Spleen (tissue), 11 donors: ENCODE results near the gene AKT1S1. TPM values are rescaled to one million over a fixed set of nuclear protein-coding genes. Genes with fewer than 3 reads are reported as not detected.
A peak's percentile ranks its signal among the peaks of the same experiment; 100 is the strongest.

Source experiments
- DNase-seq: peaks from one replicate; pipeline ENCODE4 v3.0.0-alpha.2; 2020
- H3K27ac ChIP-seq, 8 donors: fragments of 200-600 bp; sonication (generic) in 7 of 8; 1 replicate in 4 of 8; 2 replicates in 4 of 8; pipeline versions ENCODE4 v1.5.0 to v1.8.0; 2016 to 2021; ENCODE audit warnings: inconsistent platforms in 4 of 8, mild to moderate bottlenecking in 4 of 8, moderate library complexity in 1 of 8
- H3K27me3 ChIP-seq, 7 donors: fragments of 200-600 bp; sonication (generic) in 6 of 7; replicated peaks in 1 of 7; 1 replicate in 4 of 7; 2 replicates in 3 of 7; pipeline versions ENCODE4 v1.5.0 to v1.8.0; 2016 to 2021; ENCODE audit warnings: inconsistent platforms in 3 of 7, mild to moderate bottlenecking in 1 of 7
- H3K36me3 ChIP-seq, 6 donors: fragments of 200-600 bp; sonication (generic) in 5 of 6; 1 replicate in 4 of 6; 2 replicates in 2 of 6; pipeline versions ENCODE4 v1.5.0 to v1.8.0; 2016 to 2021; ENCODE audit warnings: inconsistent platforms in 2 of 6
- H3K4me1 ChIP-seq, 6 donors: fragments of 200-600 bp; sonication (generic) in 5 of 6; 1 replicate in 3 of 6; 2 replicates in 3 of 6; pipeline versions ENCODE4 v1.5.0 to v1.8.0; 2016 to 2021; ENCODE audit warnings: inconsistent platforms in 3 of 6
- H3K4me3 ChIP-seq, 8 donors: fragments of 200-600 bp; sonication (generic) in 7 of 8; 1 replicate in 4 of 8; 2 replicates in 4 of 8; pipeline versions ENCODE4 v1.5.0 to v1.8.0; 2016 to 2021; ENCODE audit warnings: inconsistent platforms in 4 of 8, mild to moderate bottlenecking in 4 of 8, moderate library complexity in 2 of 8
- H3K9me3 ChIP-seq, 8 donors: fragments of 200-600 bp; sonication (generic) in 7 of 8; 1 replicate in 4 of 8; 2 replicates in 4 of 8; pipeline versions ENCODE4 v1.5.0 to v1.8.0; 2016 to 2021; ENCODE audit warnings: inconsistent platforms in 4 of 8
- CTCF ChIP-seq, 11 experiments: fragments of 200-600 bp in 7 of 11; fragments of 450-650 bp in 4 of 11; sonication (generic) in 4 of 11; IDR thresholded peaks in 8 of 11; conservative IDR thresholded peaks in 3 of 11; 1 replicate in 7 of 11; 2 replicates in 4 of 11; pipeline versions ENCODE4 v1.4.0 to v1.8.0; 2016 to 2021; ENCODE audit warnings: antibody characterized with exemption in 11 of 11, inconsistent platforms in 4 of 11, mild to moderate bottlenecking in 1 of 11
- POLR2A ChIP-seq, 3 donors: fragments of 450-650 bp; IDR thresholded peaks; one replicate each; pipeline ENCODE4 v1.5.1; 2017; ENCODE audit warnings: antibody characterized with exemption in 3 of 3, mild to moderate bottlenecking in 1 of 3
- POLR2AphosphoS5 ChIP-seq, 3 donors: sonication (generic); formaldehyde crosslinking; IDR thresholded peaks; one replicate each; pipeline ENCODE4 v1.5.1; 2017; ENCODE audit warnings: antibody characterized with exemption in 3 of 3
- WGBS, 5 donors: extraction: QIAGEN DNeasy Blood & Tissue Kit in 3 of 5; methylation state at CpG; one replicate each; pipeline versions ENCODE4 v1.1.5 to v1.1.7; 2013 to 2018; 5-methylcytosine and 5-hydroxymethylcytosine counted together
- intact Hi-C: fragments of 100-400 bp; cut with DNase I; formaldehyde crosslinking; loops from one replicate; pipeline ENCODE4 v1.15.0; 2023; ENCODE audit warnings: low total_unique reads
- polyA plus RNA-seq, 3 donors: library from polyadenylated mRNA; stranded (reverse); fragments of 200-250 nt; gene quantifications; one replicate each; pipeline ENCODE4 v1.2.1, GENCODE V29; 2013
- total RNA-seq, 7 donors: library from RNA; depleted of rRNA in 3 of 7; stranded (reverse); fragments of >200 nt in 3 of 7; fragmentation: NEBNext Ultra II Directional in 4 of 7; extraction: Animal tissue kit (Norgen Biotek cat#: 25700) in 4 of 7; gene quantifications; one replicate each; pipeline versions ENCODE4 v1.1.0 to v1.2.1, GENCODE V29; 2016 to 2021
- donor health status: healthy with polysubstance abuse.
- donor health status: DM: no; HTN: no; CAD: no; lungs with moderate emphysema.
- donor health status: DM: no; HTN: no; CAD: no.
- donor health status: Bipolar disorder and iron deficiency.
- donor health status: healthy.
- donor health status: DM: no; HTN: no; CAD: no.
- donor health status: DM: yes; HTN: yes; CAD: no.

AKT1S1 gene
- total and polyA plus RNA-seq, 10 donors = 8.7 to 27.8 (median 17.0) TPM

- 11 to 18% (median 12%) methylated on average over 25 to 41 of the region's 41 CpGs for WGBS, 5 donors
- DNase-seq = peak; percentile 100
- Histone ChIP-seq H3K9me3 (no peaks in the 10 kb centered on the region), H3K27me3 (no peaks in the 10 kb centered on the region), H3K4me1 (peaks cover 10 to 51% (median 28%) of the 10 kb centered on the region in 6 donors), H3K4me3 (peak overlapping the region; percentile 48 to 87 (median 76)), H3K27ac (peak overlapping the region; percentile 96 to 100 (median 99)), H3K36me3 (peaks cover 9 to 61% (median 40%) of the 10 kb centered on the region in 6 donors)
- intact Hi-C loops = no loop called here
- TF ChIP-seq POLR2A (IDR thresholded peaks at IDR 0.05) (no peak), POLR2AphosphoS5 (IDR thresholded peaks at IDR 0.05) (peak in 2 of 3 donors; percentile 40 to 47), CTCF (IDR thresholded peaks at IDR 0.05 in 8 of 11, conservative IDR thresholded peaks at IDR 0.05 in 3 of 11) (peak in 1 of 11 experiments; percentile 22)
Measured at GRCh38 chr19:49877879-49878743, 956 bp upstream of the AKT1S1 start.

- peaks cover 9 to 61% (median 25%) of the 10 kb centered on the region in 6 donors for H3K36me3 ChIP-seq
- H3K27me3 ChIP-seq = no peaks in the 10 kb centered on the region
- intact Hi-C loops = no loop called here
- TF ChIP-seq POLR2A (IDR thresholded peaks at IDR 0.05) (peak in 1 of 3 donors; percentile 45), POLR2AphosphoS5 (IDR thresholded peaks at IDR 0.05) (peak; percentile 78 to 95 (median 88)), CTCF (IDR thresholded peaks at IDR 0.05 in 8 of 11, conservative IDR thresholded peaks at IDR 0.05 in 3 of 11) (no peak)
- DNase-seq = peak; percentile 98
- 0% methylated on average over 36 to 46 of the region's 46 CpGs for WGBS, 5 donors
- peak overlapping the region; percentile 96 to 100 (median 99) for H3K27ac ChIP-seq
- peak overlapping the region; percentile 54 to 87 (median 76) for H3K4me3 ChIP-seq
- H3K4me1 ChIP-seq = peaks cover 10 to 67% (median 35%) of the 10 kb centered on the region in 6 donors
- no peaks in the 10 kb centered on the region for H3K9me3 ChIP-seq
Measured at GRCh38 chr19:49876422-49877019, 634 bp downstream of the AKT1S1 start.

- peak overlapping the region; percentile 54 to 87 (median 76) for H3K4me3 ChIP-seq
- peaks cover 9 to 61% (median 19%) of the 10 kb centered on the region in 6 donors for H3K36me3 ChIP-seq
- no peaks in the 10 kb centered on the region for H3K9me3 ChIP-seq
- 0 to 2% (median 1%) methylated on average over 18 to 28 of the region's 28 CpGs for WGBS, 5 donors
- DNase-seq = peak; percentile 94
- H3K4me1 ChIP-seq = peaks cover 10 to 73% (median 37%) of the 10 kb centered on the region in 6 donors
- H3K27me3 ChIP-seq = no peaks in the 10 kb centered on the region
- intact Hi-C loops = no loop called here
- TF ChIP-seq POLR2AphosphoS5 (IDR thresholded peaks at IDR 0.05) (peak in 2 of 3 donors; percentile 21 to 23), CTCF (IDR thresholded peaks at IDR 0.05 in 8 of 11, conservative IDR thresholded peaks at IDR 0.05 in 3 of 11) (no peak)
- H3K27ac ChIP-seq = peak overlapping the region; percentile 96 to 100 (median 99)
Measured at GRCh38 chr19:49875857-49876421, 1.2 kb downstream of the AKT1S1 start.
